ENCODE data around the gene PIGA.
"Not testable (repeated sequence)": the region's sequence is repeated elsewhere in the genome, so short reads cannot be mapped to it uniquely, and the experiment has no call there.

- TF ChIP-seq, protein P1, sequence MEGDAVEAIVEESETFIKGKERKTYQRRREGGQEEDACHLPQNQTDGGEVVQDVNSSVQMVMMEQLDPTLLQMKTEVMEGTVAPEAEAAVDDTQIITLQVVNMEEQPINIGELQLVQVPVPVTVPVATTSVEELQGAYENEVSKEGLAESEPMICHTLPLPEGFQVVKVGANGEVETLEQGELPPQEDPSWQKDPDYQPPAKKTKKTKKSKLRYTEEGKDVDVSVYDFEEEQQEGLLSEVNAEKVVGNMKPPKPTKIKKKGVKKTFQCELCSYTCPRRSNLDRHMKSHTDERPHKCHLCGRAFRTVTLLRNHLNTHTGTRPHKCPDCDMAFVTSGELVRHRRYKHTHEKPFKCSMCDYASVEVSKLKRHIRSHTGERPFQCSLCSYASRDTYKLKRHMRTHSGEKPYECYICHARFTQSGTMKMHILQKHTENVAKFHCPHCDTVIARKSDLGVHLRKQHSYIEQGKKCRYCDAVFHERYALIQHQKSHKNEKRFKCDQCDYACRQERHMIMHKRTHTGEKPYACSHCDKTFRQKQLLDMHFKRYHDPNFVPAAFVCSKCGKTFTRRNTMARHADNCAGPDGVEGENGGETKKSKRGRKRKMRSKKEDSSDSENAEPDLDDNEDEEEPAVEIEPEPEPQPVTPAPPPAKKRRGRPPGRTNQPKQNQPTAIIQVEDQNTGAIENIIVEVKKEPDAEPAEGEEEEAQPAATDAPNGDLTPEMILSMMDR (IDR thresholded peaks at IDR 0.05), result not testable (repeated sequence)
- TF ChIP-seq ZFX (IDR thresholded peaks at IDR 0.05; ENCODE audit: borderline replicate concordance), result not testable (repeated sequence)
These were observed 29.4 kb downstream of the PIGA start for GRCh38 chrX:15305899-15306298.

Data from 22Rv1 (cell line).